HUES6 (cell line): Measurements from ENCODE around the gene TCF3.
A peak's percentile ranks its signal among the peaks of the same experiment; 100 is the strongest.

Experiments
- H3K27ac ChIP-seq: 2 replicates; pipeline ENCODE4 v1.7.0; 2013; ENCODE audit warnings: low read depth, mild to moderate bottlenecking, low read length, inconsistent platforms
- H3K27me3 ChIP-seq: 2 replicates; pipeline ENCODE4 v1.6.1; 2013; ENCODE audit warnings: low read length; ENCODE audit not compliant: control insufficient read depth, insufficient read depth
- H3K36me3 ChIP-seq: 2 replicates; pipeline ENCODE4 v1.6.1; 2013; ENCODE audit warnings: low read length; ENCODE audit not compliant: control insufficient read depth, insufficient read depth
- H3K4me1 ChIP-seq: 2 replicates; pipeline ENCODE4 v1.6.1; 2013; ENCODE audit warnings: low read length; ENCODE audit not compliant: control insufficient read depth, insufficient read depth
- H3K4me3 ChIP-seq: 2 replicates; pipeline ENCODE4 v1.5.1; 2013; ENCODE audit warnings: low read depth, low read length
- H3K9ac ChIP-seq: one replicate; pipeline ENCODE4 v1.6.1; 2013; ENCODE audit warnings: mild to moderate bottlenecking, low read length
- H3K9me3 ChIP-seq: 2 replicates; pipeline ENCODE4 v1.6.1; 2013; ENCODE audit warnings: low read depth, low read length; ENCODE audit not compliant: control insufficient read depth, insufficient read depth

Gene TCF3

GRCh38 chr19:1658150-1659083 lies 6.0 kb upstream of the TCF3 start:
- no peak overlapping the region for H3K4me3 ChIP-seq
- H3K9me3 ChIP-seq = no peaks in the 10 kb centered on the region; the same call in 1 of the 2 replicates
- no peak overlapping the region for H3K9ac ChIP-seq
- H3K4me1 ChIP-seq = no peaks in the 10 kb centered on the region
- H3K27ac ChIP-seq = no peak overlapping the region
- no peaks in the 10 kb centered on the region for H3K36me3 ChIP-seq
- H3K27me3 ChIP-seq = no peaks in the 10 kb centered on the region

- Histone ChIP-seq H3K9me3 (no peaks in the 10 kb centered on the region; the same call in 1 of the 2 replicates), H3K4me3 (no peak overlapping the region), H3K27me3 (no peaks in the 10 kb centered on the region), H3K4me1 (no peaks in the 10 kb centered on the region), H3K27ac (no peak overlapping the region), H3K36me3 (no peaks in the 10 kb centered on the region), H3K9ac (no peak overlapping the region)
Observed at GRCh38 chr19:1657746-1658145, 5.3 kb upstream of the TCF3 start.

- H3K27me3 ChIP-seq = no peaks in the 10 kb centered on the region
- H3K27ac ChIP-seq = no peak overlapping the region
- H3K36me3 ChIP-seq = no peaks in the 10 kb centered on the region
- no peak overlapping the region for H3K4me3 ChIP-seq
- no peak overlapping the region for H3K9ac ChIP-seq
- H3K9me3 ChIP-seq = no peaks in the 10 kb centered on the region; the same call in 1 of the 2 replicates
- no peaks in the 10 kb centered on the region for H3K4me1 ChIP-seq
Observed at GRCh38 chr19:1656988-1657536, 4.6 kb upstream of the TCF3 start.

- H3K4me1 ChIP-seq = no peaks in the 10 kb centered on the region
- no peak overlapping the region for H3K9ac ChIP-seq
- H3K36me3 ChIP-seq = no peaks in the 10 kb centered on the region
- H3K27ac ChIP-seq = no peak overlapping the region
- H3K9me3 ChIP-seq = no peaks in the 10 kb centered on the region
- no peaks in the 10 kb centered on the region for H3K27me3 ChIP-seq
- H3K4me3 ChIP-seq = no peak overlapping the region
Observed at GRCh38 chr19:1655987-1656608, 3.7 kb upstream of the TCF3 start.

GRCh38 chr19:1655131-1655981 lies 2.9 kb upstream of the TCF3 start:
- H3K9ac ChIP-seq = no peak overlapping the region

GRCh38 chr19:1654178-1654792 lies 1.9 kb upstream of the TCF3 start:
- H3K4me1 ChIP-seq = peaks cover 7% of the 10 kb centered on the region

More at GRCh38 chr19:1655131-1655981, 2.9 kb upstream of the TCF3 start:
- H3K27me3 ChIP-seq = no peaks in the 10 kb centered on the region
- H3K36me3 ChIP-seq = no peaks in the 10 kb centered on the region
- H3K27ac ChIP-seq = no peak overlapping the region
- H3K4me1 ChIP-seq = peaks cover 4% of the 10 kb centered on the region
- no peak overlapping the region for H3K4me3 ChIP-seq
- H3K9me3 ChIP-seq = no peaks in the 10 kb centered on the region

GRCh38 chr19:1653300-1653628 lies 849 bp upstream of the TCF3 start:
- peaks cover 18% of the 10 kb centered on the region for H3K36me3 ChIP-seq
- H3K4me3 ChIP-seq = peak overlapping the region; percentile 90
- H3K9me3 ChIP-seq = no peaks in the 10 kb centered on the region
- H3K27me3 ChIP-seq = no peaks in the 10 kb centered on the region
- H3K27ac ChIP-seq = peak overlapping the region; percentile 100; the same call in 1 of the 2 replicates
- peak overlapping the region; percentile 66 for H3K9ac ChIP-seq
- peaks cover 7% of the 10 kb centered on the region for H3K4me1 ChIP-seq

More at GRCh38 chr19:1654178-1654792, 1.9 kb upstream of the TCF3 start:
- Histone ChIP-seq H3K9ac (no peak overlapping the region), H3K4me3 (no peak overlapping the region), H3K27me3 (no peaks in the 10 kb centered on the region), H3K27ac (no peak overlapping the region), H3K9me3 (no peaks in the 10 kb centered on the region), H3K36me3 (peaks cover 9% of the 10 kb centered on the region)

GRCh38 chr19:1651568-1652291 lies 685 bp downstream of the TCF3 start:
- H3K9me3 ChIP-seq = no peaks in the 10 kb centered on the region
- H3K9ac ChIP-seq = peak overlapping the region; percentile 79
- H3K27me3 ChIP-seq = no peaks in the 10 kb centered on the region
- H3K36me3 ChIP-seq = peaks cover 33% of the 10 kb centered on the region
- peak overlapping the region; percentile 82 for H3K27ac ChIP-seq
- H3K4me1 ChIP-seq = peaks cover 7% of the 10 kb centered on the region
- H3K4me3 ChIP-seq = peak overlapping the region; percentile 73

- Histone ChIP-seq H3K4me1 (peaks cover 7% of the 10 kb centered on the region), H3K27me3 (no peaks in the 10 kb centered on the region), H3K9me3 (no peaks in the 10 kb centered on the region), H3K27ac (peak overlapping the region; percentile 82), H3K4me3 (peak overlapping the region; percentile 73), H3K36me3 (peaks cover 41% of the 10 kb centered on the region), H3K9ac (peak overlapping the region; percentile 79)
Observed at GRCh38 chr19:1650650-1651567, 1.5 kb downstream of the TCF3 start.
